Stimulated activated CD8-positive, alpha-beta memory T cell treated with anti-CD3 and anti-CD28 coated beads, Interleukin-7, amount 100 ng/mL, for 48 hours (primary cell): Measurements from ENCODE around the gene CENPX.
A peak's percentile ranks its signal among the peaks of the same experiment; 100 is the strongest.
"Not testable (repeated sequence)": the region's sequence is repeated elsewhere in the genome, so short reads cannot be mapped to it uniquely, and the experiment has no call there.

Experiments used
- DNase-seq, 2 donors: peaks; one replicate each; pipeline ENCODE4 v3.0.0-alpha.2; 2020; ENCODE audit warnings: low read depth in 1 of 2; ENCODE audit errors: extremely low read depth in 1 of 2

Gene CENPX

DNA sequence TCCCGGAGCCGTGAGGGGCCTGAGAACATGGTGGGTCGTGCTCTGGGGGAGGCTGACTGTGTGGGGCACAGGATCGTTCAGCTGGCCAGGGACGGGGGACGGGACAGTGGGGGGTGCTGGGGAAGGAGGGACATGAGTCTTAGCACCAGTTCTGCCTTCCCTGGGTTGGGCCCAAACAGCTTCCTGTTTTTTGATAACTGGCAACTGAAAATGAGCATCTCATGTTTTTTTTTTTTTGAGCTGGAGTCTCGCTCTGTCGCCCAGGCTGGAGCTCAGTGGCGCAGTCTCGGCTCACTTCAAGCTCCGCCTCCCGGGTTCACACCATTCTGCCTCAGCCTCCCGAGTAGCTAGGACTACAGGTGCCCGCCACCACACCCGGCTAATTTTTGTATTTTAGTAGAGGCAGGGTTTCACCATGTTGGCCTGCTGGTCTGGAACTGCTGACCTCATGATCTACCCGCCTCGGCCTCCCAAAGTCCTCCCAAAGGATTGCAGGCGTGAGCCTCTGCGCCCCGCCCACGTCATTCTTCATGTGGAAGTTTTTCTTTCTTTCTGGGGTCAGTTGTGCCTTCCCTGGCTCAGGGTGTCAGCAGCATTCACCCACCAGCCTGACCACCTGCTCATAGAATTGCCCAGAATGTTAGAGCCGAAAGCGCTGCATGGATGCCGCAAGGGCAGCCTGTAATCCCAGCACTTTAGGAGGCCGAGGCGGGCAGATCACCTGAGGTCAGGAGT, 38.9 kb downstream of the CENPX start:
- no peak for DNase-seq

DNA sequence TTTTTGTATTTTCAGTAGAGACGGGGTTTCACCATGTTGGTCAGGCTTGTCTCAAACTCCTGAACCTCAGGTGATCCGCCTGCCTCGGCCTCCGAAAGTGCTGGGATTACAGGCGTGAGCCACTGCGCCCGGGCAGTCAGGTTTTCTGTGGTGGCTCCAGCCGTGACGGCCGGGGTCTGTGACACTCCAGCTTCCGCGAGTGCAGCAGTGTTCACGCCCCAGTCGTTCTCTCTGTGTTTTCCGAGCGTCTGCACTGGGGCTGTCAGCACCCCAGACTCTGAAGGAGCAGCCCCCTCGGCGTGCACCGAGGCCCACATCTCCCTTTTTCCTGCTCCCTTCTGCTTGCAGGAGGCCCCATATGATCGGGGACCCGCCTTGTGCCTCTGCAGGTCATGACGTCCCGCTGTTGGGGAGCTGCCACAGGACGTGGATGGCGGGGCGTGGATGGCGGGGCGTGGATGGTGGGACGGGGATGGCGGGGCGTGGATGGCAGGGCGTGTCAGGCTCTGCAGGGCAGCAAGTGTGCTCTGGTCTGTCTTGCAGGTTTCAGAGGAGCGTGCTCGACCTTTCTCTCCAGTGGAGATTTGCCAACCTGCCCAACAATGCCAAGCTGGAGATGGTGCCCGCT, 39.6 kb downstream of the CENPX start:
- DNase-seq = no peak

DNA sequence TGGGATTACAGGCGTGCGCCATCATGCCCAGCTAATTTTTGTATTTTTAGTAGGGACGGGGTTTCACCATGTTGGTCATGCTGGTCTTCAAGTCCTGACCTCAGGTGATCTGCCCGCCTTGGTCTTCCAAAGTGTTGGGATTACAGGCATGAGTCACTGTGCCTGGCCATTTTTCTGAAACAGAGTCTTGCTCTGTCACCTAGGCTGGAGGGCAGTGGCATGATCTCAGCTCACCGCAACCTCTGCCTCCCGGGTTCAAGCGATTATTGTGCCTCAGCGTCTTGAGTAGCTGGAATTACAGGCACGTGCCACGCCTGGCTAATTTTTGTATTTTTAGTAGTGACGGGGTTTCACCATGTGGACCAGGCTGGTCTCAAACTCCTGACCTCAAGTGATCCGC, 41.2 kb downstream of the CENPX start:
- DNase-seq = not testable (repeated sequence)

DNA sequence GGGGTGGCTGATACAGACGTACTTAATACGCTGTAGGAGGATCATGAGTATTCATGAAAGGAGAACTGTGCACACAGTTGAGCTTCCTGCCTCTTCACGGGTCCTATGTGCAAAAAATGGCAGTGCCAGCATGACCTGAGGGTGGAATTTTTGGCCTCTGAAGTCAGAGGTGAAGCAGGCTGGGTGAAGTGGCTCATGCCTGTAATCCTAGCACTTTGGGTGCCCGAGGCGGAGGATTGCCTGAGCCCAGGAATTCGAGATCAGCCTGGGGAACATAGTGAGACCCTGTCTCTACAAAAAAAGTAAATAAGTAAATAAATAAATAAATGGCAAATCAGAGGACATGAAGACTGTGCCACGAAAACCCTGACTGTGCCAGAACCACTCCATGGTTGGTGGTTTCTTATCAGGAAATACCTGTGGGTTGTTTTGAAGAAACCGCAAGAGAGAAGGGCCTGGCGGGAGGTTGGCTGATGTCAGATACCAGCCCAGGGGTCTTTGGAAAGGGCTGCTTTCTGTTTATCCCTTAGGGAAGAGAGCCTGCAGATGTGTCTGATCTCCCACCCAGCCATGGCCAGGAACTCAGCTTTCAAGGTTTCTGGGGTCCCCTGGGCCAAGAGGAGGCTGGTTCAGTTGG, 41.9 kb downstream of the CENPX start:
- no peak for DNase-seq

DNA sequence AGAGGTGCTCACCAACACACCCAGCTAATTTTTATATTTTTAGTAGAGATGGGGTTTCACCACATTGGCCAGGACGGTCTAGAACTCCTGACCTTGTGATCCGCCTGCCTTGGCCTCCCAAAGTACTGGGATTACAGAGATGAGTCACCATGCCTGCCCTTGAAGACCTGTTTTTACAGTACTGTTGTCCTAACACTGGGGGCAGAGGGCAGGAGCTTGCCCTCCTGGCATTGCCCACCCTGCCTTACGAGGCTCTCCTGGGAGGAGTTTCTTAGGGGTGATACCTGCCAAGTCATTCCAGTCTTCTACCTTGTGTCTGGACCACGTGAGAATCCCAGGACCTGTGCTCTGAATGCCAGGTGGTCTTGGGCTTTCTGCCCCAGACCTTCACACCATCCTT, 42.6 kb downstream of the CENPX start:
- DNase-seq = no peak

DNA sequence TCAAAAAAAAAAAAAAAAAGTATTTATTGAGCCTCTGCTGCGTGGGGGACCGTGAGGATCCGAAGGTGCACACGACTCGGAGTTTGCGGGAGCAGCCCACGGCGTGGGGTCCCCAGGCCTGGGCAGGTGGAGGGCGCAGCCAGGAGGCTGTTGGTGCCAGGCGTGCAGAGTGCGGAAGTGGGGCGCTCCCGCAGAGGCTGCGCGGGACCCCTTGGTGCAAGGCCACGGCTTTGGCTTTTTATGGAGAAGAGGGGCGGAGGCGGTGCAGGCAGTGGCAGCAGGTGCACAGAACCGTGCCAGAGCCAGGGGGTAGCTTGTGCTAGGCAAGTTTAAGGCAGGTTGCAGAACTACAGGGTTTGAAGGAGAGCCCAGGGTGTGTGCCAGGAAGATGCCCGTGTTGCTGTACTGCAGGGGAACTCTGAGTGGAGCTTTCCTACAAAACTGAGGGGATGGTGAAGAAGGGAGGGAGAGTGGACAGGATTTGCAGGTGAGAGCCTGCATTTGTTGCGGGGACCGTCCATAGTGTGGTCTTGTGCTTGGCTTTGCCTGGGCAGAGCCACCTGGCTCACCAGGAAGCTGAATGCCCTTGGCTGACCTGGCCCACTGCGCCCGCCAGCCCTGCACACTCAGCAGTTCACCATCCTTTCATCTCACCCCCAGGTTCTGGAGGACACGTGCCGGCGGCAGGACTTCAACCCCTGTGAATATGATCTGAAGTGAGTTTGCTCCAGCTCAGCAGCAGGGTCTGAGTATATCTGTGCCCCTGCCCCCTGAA, 44.0 kb downstream of the CENPX start:
- no peak for DNase-seq

DNA sequence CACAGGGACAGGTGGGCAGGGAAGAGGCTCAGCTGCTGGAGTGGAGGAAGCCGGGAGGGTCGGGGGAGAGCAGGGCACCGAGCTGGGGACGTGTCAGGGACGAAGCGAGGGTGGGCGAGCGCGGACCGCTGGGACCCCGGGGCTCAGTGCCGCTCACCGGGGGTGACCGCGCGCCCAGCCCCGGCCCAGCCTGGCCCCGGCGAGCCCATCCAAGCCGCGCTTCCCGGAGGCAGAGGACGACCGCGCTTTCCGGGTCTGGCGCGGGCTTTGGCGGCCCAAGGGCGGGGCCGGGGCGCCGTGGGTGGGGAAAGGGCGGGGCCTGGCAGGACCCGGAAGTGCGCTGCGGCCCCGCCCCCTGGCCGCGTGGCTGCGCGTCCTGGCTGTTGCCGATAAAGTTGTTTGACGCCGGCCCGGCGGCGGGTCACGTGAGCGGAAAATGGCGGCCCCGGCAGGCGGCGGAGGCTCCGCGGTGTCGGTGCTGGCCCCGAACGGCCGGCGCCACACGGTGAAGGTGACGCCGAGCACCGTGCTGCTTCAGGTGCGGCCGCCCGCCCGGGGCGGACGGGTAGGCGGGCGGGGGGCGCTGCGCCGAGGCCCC, 45.4 kb downstream of the CENPX start, which contains the start of gene ASPSCR1:
Gene ASPSCR1, plus strand, starts transcription at position 419 of the 598 bp plus-strand sequence. Its CDS starts 18 bp downstream, at position 437.
- peak; percentile 70 to 82 for DNase-seq

DNA sequence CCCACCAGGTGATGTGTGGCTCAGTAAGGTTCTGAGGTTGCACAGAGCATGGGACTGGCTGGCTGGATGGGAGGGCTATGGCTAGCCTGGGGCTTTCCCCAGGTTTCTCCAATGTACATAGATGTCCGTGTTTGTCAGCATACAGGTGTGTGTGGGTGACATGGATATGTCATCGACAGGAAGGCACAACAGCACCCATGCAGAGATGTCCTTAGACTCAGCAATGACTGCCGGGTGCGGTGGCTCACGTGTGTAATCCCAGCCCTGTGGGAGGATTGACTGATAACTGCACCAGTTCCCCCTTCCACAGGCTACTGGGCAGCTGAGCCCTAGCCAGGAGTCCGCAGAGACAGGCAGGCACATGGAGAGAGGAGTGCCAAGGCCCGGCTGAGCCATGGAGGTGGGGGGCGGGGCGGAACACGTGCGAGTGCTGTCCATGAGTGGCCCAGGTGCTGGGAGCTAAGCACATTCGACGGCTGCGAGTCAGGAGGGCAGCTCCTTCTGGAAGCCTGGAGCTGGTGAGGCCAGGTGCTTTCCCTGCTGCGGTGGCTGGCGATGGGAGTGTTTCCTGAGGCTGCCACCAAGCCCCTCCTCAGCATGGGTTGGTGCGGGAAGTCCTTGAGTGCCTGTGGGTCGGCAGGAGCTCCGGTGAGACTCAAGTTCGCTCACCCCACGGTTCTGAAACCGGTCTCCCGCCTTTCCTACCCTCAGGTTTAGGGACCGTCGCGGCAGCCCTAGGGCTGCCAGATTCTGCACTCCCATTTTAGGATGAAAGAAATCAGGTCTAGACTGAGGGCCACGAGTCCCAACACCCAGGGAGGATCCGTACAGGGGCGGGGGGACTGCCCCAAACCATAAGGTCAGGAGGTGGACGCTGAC, 46.1 kb downstream of the CENPX start:
- DNase-seq = no peak

DNA sequence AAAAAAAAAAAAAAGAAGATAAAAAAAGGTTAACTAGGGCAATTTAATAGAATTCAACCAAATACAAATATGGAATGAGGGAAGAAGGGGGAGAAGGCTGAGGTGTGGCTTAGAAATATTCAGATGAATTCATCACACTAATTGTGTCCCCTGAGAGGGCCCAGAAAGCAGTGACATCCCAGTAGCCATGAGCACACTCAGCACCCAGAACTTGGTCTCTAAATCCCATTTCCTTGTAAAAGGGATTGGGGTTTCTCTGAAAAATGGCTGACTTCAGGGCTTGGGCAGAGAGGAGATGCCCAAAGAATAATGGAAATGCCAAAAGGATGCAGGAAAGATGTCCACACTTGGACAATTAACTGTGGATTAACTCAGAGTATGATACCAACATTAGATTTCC, 49.2 kb downstream of the CENPX start:
- no peak for DNase-seq

DNA sequence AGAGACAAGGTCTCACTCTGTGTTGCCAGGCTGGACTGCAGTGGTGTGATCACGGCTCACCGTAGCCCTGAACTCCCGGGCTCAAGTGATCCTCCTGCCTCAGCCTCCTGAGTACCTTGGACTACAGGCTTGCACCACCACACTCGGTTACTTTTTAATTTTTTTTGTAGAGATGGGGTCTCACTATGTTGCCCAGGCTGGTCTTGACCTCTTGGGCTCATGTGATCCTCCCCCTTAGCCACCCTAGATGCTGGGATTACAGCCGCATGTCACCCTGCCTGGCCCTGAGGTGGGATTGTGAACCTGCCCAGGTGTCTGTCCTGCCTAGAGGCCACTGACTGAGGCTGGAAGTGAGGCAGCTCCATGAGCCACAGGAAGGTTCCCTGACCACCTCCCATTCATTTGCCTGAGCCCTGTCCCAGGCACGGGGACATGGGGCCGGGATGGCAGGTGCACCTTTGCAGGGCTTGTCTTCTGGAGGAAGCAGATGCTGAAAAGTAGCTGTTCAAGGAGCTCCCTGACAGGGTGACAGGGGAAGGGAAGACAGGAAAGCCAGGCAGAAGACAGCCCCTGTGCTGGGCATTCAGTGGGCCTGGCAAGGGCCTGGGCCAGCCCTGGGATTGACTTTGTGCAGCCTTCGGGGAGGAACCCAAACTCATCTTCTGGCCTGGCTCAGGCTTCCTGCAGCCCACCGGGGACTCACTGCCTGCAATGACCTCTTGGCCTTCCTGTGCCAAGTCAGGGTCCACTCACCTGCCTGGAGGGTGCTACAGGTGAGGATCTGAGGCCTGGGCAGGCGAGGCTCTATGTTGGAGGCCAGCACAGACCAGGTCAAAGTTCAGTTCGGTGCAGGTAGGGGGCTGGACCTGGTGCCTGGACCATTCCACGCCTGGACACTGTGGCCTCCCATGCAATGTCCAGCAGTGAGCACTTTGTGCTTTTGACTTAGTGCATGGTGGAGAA, 53.5 kb downstream of the CENPX start:
- no peak for DNase-seq
